Activated CD8-positive, alpha-beta memory T cell treated with anti-CD3 and anti-CD28 coated beads for 24 hours (primary cell): Measurements from ENCODE around the gene PGC.
A peak's percentile ranks its signal among the peaks of the same experiment; 100 is the strongest.

Experiments used
- DNase-seq: peaks from one replicate; pipeline ENCODE4 v3.0.0-alpha.2; 2020

Gene PGC

DNA sequence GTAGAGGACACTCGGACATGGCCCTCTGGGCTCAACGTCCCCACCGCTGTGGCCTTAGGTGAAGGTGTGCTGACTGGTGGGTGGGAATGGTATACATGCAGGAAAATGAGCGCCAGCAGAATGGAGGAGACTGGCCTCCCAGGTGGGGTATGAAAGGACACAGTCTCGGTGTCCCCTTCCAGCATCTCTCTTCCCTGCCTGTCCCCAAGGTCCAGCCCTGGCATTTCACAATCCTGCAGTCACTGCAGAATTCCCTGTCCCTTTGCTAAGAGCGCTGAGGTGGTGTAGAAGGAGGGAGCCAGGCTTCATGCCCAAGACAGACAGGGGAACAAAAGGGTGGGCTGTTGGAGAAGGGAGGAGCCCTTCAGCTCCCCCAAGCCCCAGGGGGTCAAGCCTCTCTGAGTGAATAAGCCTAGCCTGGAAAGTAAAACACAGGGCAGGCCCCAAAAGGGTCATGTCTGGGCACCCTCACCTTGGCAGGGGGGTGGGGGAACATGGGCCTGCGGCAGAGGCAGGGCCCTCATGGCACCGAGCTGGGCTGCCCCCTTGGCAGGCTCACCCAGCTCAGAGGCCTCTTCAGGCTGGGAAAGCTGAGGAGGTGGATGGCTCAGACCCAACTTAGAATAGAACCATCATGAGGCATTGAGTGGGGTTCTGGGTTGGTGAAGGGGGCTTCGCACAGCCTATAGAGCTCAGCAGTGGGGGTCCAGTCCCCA, 35.7 kb downstream of the PGC start:
- no peak for DNase-seq

DNA sequence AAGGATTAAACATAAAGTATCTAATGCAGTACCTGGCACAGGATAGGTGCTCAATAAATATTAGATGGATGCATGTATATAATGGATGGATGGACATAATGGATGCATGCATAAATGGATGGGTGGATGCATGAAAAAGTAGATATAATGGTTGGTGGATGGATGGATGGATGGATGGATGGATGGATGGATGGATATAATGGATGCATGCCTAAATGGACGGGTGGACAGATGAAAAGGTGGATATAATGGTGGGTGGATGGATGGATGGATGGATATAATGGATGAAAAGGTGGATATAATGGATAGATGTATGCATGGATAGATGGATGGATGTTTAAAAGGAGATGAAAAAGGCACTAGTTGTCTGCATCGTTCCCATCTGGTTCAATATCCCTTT, 37.8 kb downstream of the PGC start:
- no peak for DNase-seq

DNA sequence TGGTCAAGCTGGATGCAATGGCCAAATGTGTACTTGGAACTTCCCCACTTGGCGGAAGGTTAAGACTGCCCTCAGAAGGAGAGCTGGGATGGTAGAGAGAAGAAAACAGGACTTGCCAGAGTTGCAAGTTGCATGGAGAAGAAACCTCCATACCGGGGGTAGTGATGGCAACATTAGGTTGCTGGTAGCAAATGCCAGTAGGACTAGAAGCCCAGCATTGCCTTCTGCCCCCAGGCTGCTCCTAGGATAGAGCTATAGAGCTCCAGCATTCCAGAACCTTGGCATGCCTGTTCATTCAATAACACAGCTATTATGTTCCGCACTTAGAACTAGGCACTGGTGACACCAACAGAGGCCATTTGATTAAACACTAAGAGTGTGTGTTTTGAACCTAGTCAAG, 38.3 kb downstream of the PGC start:
- no peak for DNase-seq

DNA sequence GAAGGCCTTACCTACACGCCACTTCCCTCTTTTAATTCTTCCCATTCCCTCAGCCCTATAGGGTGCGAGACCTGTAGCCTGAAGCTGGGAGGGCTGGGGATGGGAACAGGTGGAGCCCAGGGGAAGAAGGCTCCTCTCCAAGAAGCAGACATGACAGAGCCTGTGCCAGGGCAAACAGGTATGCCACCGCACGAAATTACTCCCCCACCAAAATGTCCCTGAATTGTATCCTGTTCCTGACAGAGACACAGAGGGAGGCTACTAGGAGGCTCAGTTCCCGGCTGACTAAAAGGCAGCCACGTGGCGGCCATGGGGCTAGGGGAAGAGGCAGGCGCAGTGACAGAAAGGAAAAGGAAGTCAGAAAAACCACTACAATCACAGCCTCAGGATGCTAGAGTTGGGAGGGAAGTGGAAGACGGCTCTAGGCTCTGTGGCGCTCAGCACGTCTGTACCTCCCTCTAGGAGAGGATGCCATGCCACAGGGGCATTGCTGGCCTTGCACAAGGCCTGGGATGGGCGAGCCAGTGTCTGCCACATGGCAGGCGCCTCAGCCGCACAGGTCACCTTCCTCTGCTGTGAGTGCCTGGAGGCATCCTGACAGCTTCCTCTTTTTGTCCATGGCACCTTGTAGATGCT, 39.5 kb downstream of the PGC start:
- DNase-seq, result peak; percentile 82

DNA sequence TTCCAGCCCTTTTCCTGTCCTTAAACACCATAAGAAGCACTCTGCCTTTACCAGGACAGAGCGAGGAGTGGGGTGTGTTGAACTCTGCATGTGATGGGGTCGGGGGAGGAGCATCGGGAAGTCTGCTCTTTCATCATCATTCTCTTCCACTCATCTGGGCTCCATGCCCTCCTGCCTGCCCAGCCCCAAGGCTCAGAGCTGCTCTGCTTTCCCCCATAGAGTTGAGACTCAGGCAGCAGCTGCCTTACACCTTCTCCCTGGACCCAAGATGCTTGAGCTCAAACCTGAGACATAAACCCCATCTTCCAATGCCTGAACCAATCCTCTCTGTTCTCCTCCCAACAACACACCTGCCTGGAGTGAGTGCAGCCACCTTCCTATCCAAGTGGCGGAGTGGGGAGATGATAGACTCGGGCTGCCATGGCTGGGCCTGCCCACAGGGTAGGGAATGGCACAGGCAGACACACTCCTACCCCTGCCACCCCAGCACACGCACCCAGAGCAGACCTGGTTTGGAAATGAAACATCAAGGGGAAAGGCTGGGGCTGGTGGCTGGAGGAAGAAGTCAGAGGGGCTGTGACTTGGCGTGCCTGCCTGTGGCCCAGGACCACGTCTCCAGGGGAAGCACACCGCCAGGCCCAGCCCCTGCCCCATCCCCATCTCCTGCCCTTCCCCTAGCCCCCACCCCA, 40.2 kb downstream of the PGC start:
- DNase-seq, result peak; percentile 78

DNA sequence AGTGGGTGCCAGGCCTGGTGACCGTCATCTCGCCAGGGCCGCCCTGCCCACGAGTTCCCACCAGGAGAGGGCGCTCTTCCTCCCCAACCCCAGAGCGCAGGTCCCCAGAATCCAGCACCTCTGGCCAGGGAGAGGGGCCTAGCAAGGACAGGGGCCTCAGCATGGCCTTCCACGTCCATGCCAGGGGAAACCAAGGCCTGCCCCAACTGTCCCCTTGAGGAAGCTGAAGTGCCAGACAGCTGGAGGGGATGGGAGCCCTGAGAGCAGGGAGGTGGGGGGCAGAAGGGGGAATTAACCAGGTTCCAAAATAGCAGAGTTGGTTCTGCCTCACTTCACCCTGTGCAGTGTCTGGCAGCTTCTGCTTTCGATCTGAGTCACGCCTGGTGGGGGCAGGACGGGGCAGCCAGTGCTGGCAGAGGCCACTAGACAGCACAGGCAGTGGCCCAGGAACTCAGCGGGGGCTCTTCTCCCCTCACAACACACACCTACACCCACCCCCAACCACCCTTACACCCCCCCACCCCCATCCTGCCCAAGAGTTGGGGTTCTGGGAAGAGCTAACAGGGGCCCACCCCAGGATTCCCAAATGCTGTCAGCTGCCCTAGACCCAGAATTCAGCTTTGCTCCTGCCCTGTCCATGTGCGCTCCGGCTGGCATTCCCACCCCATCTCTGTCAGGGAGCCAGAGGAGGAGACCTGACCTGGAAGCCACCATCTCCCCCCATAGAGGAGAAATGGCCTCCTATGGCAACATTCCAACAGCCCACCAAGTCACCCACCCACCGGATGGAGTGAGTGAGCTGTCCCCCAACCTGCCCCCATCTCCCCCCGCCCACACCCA, 41.0 kb downstream of the PGC start:
- DNase-seq, result peak; percentile 88

DNA sequence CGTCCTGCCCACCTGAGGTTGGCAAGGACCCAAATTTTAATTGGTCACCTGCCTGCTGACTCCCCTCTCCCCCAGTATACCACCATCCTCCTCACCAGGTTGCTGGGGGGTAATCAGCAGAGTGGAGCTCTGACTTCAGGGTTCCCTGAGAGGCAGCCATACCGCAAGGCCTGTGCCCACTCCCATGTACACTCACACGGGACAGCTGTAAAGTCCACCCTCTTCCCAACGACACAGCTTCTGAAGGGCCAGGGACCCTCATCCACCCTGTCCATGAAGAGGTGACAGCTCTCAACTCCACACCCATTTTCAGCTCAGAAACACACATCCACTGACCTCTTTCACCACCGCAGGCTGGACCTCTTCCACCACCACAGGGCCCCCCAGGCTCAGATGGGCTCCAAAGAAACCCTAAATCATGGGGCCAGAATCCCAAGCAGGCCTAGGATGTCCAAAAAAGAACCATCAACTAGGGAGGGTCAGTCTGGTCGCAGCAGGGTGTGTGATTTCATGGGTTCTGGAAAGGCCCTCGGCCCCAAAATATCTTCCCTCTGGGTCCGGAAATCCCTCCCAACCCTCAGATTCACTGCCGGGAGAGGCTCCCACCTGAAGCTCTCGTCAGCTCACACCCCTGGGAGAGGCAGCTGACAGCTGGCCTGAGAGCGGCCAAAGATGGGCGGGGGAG, 41.7 kb downstream of the PGC start:
- no peak for DNase-seq

DNA sequence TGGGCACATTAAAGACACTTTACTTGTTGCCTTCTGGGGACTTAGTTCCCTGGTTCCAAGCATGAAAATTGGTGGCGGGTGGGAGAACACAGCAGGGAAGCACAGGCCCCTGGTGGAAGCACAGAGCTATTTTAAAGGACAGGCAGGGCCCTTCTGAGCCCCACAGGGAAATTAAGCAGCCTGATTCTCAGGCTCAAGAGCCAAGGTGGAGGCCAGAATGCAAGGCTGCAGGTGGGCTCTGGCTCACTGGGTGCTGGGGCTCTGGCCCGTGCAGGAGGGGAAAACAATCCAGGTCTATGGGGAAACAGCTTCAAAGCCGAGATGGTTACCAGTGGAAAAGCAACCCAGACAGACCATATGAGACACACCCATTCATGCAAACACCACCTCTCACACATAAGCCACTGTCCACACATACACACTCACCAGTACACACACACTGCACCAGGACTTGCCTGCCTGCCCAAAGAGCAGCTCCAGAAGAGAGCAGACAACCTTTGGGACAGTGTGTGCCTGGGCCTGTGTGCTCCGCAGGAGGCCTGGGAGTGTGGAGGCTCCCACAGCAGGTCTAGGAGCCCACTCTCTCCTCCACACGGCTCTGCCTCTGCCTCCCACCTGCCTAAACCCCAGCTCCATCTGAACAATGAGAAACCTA, 42.4 kb downstream of the PGC start:
- DNase-seq, result no peak

DNA sequence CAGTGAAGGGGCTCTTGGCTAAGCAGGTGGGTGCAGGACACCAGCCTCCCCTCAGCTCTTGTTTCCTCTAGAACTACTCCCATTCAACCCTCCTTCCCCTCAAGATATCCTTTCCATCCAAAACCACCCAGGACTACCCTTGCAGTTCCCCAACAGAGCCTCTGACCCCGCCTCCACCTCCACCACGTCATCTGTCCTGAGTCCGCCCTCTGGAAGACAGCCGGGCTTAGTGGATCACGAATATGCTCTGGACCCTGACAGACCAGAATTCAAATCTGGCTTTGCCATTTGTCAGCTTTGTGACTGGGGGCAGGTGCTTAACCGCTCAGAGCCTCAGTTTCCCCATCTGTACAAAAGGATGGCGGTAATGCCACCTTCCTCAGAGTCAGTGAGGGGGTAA, 43.2 kb downstream of the PGC start:
- no peak for DNase-seq

DNA sequence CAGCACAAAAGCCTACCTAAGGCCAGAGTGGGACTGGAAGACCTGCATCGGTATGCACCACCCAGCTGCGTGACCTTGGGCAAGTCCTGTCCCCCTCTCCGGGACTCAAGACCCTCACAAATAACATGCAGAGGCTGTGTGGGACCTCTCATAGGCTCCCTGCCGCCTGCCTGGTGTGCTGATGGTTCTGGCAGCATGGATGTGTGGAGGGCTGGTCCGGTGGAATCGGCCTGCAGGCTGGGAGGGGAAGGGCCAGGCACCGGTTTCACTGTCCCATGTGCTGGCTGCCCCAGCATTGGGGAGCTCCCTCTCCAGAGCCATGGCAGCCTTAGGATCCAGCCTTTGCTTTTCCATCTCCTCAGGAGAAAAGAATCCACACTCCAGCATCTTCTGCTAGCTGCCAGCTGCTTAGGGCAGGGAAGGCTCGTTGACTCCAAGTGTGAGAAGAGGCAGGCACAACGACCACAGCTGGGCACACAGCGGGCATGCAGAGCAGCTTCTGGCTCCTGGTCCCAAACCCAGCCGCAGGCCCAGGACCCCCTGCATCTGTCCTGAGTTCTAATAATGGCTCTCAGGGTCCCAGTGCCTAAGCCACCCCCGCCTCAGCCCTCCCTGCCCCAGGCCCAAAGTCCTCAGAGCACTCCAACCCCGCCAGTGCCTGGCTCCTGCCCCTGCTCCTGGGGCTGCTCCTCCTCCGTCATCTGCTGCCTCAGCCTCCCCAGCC, 44.3 kb downstream of the PGC start:
- DNase-seq, result no peak

DNA sequence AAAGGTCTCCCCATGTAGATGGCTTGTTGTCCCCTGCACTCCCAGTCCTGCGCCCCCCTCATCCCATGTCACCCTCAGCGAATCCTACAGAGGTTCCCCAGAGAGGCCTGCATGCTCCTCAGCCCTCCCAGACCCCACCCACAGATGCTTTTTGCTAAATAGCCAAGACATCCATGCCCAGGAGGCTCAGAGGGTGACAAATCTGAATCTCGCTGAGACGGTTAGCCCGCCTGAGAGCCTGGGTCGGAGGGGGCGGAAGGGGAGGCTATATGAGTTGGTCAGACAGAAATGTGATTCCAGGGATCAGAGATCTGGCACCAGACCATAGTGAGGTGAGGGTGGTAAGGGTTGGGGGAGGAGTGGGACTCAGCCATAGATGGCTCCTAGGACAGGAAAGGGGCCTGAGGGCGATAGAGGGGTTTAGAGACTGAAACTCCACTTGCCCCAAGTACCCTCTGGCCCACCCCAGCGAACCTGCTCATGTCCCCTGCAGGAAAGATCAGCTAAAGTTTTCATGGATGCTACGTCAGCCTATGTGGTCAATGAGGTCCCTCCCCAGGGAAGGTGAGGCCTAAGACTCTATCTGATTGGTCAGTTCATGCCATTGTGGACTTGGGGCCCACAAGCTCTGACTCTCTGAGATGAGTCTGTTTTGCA, 45.0 kb downstream of the PGC start:
- DNase-seq, result no peak

DNA sequence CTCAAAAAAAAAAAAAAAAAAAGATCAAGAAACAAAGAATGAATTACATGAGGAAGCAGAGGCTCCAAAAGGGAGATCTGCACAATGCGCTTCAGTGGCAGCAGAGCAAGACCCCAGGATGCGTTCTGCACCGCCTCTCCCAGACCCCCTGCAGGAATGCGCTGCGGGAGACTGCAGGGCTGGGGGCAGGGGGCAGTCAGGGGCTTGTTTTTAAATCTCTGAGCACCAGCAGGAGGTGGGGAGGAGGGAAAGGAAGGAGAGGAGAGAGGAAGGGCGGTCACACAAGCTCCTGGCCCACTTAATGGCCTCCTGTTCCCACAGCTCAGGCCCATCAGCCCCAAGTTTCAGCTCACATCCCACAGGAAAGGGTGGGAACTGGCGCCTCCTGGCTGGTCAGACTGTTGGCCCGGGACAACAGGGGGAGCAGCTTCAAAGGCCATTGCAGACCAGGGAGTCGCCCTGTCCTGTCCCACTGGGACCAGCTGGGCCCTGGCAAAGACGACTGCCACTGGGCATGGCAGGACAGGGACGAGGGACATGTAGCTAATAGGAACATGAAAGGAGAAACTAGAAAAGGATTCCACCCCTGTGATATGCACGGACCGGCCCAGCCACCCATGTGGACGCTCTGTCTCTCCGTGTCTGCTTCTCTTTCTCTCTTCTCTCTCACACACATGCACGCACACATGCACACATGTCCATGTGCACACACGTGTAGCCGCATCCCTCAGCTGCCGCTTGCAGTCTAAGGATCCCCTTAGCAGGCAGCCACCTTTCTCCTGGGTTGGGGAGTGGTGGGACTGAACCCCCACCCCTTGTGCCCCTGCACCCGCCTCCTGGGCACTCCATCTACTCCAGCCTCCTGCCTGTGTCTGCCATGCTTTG, 46.5 kb downstream of the PGC start:
- DNase-seq, result no peak

DNA sequence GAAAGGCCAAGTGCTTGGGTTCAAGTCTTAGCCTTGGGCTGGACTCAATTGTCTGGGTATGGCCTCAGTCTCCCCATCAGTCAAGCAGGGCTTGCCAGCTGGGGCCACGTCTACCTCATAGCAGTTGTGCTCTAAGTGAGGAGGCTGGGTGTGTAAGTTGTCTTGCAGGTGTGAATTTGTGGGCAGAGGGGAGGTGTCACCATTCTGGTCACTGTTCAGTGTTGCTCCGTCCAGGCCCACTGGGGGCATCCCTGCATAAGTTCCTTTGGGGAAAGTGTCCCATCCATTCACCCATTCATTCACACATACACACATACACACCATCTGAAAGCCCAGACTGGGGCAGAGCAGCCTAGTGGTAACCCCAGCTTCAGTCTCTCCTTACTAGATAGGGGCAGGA, 48.1 kb downstream of the PGC start:
- DNase-seq, result no peak

DNA sequence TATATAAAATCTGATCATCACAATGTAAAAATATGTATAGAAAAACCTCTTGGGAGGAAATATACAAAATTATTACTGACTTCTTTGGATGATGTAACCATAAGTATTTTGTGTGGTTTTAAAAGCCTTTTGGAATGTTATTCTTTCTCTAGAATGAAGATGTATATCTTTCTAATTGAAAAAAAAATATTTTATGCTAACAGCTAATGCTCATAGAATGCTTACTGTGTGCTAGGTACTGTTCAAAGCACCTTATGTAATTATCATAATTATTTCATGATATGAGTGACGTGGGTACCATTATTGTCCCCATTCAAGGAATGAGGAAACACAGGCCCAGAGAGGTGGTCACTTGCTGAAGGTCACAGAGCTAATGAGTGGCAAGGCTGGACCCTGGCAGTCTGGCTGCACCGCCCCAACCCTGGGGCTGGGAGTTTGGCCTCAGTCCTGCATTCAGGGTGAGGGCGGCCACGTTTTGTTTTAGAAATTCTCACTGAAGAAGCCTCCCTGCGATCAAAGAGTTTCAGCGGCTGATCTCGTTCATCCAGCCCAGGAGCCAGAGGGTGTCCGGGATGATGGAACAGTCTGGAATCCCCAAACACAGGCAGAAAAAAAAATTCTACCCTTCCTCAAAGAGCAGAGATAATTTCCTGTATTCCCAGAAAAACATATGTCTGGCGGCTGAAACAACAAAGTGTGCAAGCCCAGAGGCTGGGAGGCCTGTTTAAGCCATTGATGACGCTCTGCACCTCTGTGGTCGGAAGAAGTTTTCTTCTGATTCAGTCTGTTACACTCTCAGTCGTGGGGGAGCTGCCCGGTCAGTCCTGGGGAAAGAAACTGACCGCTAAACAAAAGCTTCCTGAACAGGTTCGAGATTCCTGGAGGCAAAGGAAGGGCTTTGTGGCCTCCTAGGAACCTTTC, 49.1 kb downstream of the PGC start:
- DNase-seq, result no peak

DNA sequence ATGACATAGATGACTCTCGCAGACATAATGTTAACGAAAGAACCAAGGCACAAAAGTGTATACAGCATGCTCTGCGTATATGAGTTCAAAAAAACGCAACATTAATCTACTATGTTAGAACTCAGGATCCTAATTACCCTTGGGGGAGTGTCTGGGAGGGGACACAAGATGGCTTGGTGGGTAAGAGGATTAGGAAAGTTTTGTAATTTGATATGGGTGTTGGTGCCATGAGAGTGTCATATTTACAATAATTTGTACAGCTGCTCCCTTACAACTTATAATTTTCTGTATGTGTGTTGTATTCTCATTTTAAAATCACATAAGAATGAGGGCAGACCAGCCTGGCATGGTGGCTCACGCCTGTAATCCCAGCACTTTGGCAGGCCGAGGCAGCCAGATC, 50.4 kb downstream of the PGC start:
- DNase-seq, result no peak

DNA sequence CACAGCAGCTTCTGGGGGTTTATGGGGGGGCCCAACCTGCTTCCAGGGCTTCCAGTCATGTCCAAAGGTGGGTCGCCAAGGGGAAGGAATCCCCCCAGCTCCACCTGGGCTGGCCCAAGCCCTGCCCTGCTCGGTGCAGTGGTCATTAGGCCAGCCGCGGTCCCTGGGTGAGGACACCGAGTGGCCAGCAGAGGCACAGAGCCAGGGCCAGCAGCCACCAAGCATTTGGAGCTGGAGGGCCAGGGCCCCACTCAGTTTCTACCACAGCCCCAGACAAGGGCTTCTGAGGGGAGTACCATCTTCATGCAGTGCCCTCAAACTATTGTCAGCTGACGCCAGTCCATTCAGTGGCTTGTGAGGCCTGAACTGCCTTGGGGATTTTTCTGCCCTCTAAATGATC, 51.4 kb downstream of the PGC start:
- DNase-seq, result no peak

DNA sequence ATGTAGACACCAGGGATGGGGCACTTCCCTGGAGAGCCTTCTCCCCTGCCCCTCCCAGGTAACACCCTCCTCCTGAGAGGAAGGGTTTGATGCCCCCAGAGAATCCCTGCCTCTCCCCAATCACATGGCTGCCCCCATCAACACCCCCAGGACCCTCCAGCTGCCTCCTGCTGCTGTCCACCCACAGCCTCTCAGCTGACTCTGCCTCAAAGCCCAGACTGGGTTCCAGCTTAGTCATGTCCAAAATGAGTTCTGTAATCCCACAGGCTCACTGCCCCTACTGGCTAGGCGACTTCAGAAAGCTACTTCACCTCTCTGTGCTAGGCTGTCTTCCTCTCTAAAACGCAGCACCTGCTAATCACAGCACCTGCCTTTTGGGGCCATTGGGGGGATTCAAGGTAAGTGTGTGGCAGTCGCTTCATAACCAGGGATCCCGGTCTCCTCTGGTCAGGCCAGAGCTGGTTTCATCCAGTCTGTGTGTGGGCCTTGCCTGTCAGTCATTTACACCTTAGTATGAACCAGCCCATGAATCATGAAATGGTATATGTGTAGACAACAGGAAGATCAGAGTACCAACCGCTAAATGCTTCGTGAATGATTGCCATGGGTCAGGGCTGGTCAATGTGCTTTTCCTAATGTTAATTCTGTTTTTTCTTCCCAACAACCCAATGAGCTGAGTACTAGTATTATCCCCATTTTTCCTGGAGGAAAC, 52.2 kb downstream of the PGC start:
- no peak for DNase-seq
